Fibroblast of mammary gland (primary cell): Measurements from ENCODE around the gene RPA1.

Source experiments
- DNase-seq: peaks from one replicate; pipeline ENCODE4 v3.0.0-alpha.2; 2010; ENCODE audit warnings: low read depth
- H3K4me3 ChIP-seq: 2 replicates; pipeline ENCODE4 v1.5.1; 2011; ENCODE audit warnings: low read depth, mild to moderate bottlenecking, low read length, moderate library complexity; ENCODE audit not compliant: control insufficient read depth
- TF ChIP-seq, protein P1 (sequence below): conservative IDR thresholded peaks from 2 replicates; pipeline ENCODE4 v1.5.1; 2011; ENCODE audit warnings: low read depth, low read length, inconsistent platforms; ENCODE audit not compliant: control insufficient read depth, insufficient read depth

Gene RPA1

DNA sequence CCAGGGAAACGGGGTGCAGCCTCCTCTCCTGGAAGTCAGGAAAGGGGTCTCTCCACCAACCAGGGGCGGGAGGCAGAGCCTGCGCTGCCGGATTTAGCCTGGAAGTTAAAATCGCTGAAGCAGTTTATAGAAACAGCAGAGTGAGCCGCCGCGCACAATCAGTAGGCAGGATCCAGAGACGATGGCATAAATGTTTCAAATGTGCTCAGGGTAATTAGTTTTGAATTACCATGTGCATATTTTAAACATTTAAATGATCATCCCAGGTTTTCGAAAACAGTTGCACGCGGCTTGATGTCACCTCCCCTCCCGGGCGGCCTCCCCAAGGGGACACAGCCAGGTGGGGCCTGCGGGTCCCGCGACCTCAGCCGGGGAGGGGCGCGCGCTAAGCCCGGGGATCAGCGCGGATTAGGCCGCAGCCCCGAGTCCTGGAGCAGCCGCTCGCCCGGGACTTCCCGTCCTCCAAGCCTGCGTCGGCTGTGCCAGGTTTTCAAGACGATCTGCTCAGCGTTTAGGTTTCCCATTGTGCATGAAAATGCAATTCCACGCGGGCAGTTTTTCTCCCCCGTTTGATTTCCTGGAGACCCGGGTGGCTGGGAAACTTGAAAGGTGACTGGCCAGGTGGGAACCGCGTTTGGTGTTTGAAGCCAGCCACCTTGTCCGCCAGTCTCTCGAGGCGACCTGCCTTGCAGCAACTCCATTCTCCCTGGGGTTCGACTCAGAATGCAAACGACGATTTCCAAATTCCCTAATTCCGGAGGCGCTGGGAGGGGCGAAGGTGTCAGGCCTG is 78.3 kb downstream of the RPA1 start:
- peak; percentile 28 for DNase-seq
- peak overlapping the region; percentile 4 for H3K4me3 ChIP-seq
- TF ChIP-seq, protein P1, sequence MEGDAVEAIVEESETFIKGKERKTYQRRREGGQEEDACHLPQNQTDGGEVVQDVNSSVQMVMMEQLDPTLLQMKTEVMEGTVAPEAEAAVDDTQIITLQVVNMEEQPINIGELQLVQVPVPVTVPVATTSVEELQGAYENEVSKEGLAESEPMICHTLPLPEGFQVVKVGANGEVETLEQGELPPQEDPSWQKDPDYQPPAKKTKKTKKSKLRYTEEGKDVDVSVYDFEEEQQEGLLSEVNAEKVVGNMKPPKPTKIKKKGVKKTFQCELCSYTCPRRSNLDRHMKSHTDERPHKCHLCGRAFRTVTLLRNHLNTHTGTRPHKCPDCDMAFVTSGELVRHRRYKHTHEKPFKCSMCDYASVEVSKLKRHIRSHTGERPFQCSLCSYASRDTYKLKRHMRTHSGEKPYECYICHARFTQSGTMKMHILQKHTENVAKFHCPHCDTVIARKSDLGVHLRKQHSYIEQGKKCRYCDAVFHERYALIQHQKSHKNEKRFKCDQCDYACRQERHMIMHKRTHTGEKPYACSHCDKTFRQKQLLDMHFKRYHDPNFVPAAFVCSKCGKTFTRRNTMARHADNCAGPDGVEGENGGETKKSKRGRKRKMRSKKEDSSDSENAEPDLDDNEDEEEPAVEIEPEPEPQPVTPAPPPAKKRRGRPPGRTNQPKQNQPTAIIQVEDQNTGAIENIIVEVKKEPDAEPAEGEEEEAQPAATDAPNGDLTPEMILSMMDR = no peak

DNA sequence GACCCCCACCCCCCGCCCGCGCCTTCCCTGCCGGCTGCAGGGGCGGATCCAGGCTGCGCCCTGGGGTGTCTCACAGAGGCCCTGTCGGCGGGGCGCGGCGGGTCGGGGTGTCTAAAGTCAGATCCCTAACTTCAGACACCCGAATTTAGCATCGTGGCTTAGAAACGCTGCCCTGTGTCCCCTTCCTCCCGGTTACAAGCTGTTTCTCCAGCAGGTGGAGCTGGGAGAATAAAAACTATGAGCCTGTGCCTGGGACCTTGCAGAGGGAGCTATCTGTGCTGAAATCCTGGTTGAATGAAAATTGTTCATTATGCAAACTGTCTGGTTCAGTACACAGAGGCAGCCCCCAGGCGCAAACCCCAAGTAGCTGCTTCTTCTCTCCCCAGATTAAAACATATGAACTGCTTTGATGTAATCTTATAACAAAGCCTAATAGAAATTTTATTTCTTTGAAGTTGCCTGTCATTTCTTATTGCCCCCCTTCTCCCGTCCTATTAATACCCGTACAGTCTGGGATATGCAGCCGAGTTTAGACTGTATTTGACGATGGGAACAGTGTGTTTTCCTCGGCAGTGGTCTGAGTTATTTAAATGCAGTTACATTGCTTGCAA is 79.0 kb downstream of the RPA1 start:
- TF ChIP-seq, protein P1 = peak; percentile 79
- no peak overlapping the region for H3K4me3 ChIP-seq
- peak; percentile 77 for DNase-seq

DNA sequence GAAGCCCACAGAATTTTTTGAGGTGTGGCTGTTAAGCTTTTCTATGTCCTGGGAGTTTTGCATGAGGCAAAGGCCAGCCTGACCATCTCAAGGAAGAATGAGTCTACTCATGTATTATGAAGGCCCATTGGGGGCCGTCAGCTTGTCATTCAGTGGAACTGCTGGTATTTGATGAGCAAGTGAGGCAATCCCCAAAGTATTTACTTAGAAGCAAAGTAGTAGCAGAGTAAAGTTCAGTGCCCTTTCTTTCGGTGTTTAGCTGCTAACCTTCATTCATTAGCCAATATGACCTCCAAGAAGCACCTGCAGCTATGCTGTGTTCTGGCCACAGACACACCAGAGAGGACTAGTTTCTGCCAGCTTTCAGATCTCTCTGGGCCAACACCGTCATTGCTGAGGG is 80.2 kb downstream of the RPA1 start:
- no peak overlapping the region for H3K4me3 ChIP-seq
- DNase-seq = no peak
- TF ChIP-seq, protein P1 = no peak

DNA sequence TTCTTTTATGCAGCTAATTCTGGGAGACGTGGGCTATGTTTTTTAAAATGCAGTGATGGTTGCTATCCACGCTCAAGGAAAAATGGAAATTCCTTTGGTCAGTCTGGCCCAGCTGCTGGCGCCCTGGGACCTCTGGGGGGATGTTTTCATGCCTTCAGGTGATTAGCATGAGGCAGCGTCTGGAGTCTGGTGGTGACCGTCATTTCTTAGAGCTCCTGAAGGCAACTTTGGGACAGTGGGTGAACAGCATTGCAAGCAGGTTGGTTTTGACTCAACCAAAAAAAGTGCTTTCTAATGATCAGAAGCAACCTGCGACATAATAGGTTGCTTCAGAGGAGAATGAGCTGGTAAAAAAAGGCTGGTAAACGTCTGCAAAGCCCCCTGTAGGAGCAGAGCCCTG is 82.3 kb downstream of the RPA1 start:
- DNase-seq = no peak
- no peak overlapping the region for H3K4me3 ChIP-seq
- TF ChIP-seq, protein P1 = no peak

DNA sequence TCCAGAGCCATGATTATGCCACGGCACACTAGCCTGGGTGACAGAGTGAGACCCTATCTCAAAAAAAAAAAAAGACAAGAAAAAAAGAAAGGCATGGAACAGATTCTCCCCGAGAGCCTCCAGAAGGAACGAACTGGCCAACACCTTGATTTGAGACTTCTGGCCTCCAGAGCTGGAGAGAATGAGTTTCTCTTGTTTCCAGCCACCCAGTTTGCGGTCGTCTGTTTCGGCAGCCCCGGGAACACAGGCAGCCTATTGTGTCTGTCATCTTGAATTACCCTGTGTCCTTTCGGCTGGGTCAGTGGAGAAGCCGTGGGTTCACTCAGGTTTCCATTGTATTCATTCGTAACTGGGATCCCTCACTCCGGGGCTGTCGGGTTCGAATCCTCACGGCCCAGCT is 83.9 kb downstream of the RPA1 start:
- TF ChIP-seq, protein P1 = no peak
- no peak for DNase-seq
- no peak overlapping the region for H3K4me3 ChIP-seq

DNA sequence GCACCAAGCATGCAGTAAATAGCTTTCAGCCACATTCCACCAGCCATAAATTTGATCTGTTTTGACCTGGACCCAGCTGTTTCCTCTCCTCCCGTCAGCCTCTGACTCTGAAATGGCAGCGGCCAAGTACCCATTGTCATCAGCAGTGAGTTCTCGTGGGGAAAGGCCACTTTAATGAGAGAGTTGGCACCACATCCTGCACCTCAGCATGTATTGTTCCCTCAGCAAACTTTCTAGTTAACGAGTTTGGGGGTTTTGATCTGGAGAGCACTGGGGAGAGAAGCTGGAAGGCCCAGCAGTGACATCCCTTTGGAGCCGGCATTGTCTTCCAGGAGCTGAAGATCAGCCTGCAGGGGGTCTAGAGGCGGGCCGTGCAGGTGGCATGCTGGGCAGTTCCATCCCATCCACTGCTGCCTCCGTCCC is 84.9 kb downstream of the RPA1 start:
- no peak for DNase-seq
- TF ChIP-seq, protein P1 = no peak
- no peak overlapping the region for H3K4me3 ChIP-seq
